ENCODE results near the gene ACIN1. TPM values are rescaled to one million over a fixed set of nuclear protein-coding genes. Genes with fewer than 3 reads are reported as not detected.

Gene ACIN1
- total RNA-seq, 1 experiment from 2014 or later: 333 TPM

DNA sequence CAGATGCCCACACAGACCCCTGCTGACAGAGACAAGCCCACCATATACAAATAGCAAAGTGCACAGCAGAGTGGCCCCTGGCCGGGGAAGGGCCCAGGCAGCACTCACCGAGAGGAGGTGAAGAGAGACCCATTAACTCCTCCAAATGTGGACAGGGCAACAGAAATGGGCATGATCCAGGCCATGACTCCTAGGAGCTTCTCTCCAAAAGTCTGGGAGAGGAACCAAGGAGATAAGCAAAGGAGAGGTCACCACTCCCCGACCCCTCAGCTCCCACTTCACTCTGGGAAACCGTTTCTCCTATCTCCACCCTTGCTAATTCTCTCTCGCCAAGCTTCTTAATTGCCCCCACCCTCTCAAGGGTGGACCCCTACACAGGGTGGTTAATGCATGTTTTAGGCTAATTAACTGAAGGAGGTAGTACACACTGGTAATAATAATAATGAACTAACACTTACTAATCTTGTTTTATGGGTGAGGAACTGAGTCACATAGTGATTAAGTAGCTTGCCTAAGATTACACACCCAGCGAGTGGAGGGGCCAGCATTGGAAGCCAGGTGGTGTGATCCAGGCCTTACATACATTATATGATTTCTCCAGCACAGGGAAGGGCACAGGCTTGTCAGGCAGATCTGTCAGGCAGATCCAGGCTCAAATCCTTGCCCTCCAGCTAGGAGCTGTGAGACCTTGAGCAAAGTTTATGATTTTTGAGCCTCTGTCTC is 43.0 kb upstream of the ACIN1 start:
- no peaks in the 10 kb centered on the region for H3K4me1 ChIP-seq (ENCODE audit: insufficient read depth, low read length)
- H3K56ac ChIP-seq (ENCODE audit: insufficient read length, low read depth, low read length): no peak overlapping the region
- H3K4me2 ChIP-seq (ENCODE audit: insufficient read depth, insufficient read length, low read length): no peak overlapping the region
- no peak for DNase-seq
- H3K4ac ChIP-seq (ENCODE audit: low read depth, low read length): no peak overlapping the region
- H3K79me1 ChIP-seq (ENCODE audit: insufficient read depth, low read depth, low read length, poor library complexity, severe bottlenecking): no peaks in the 10 kb centered on the region
- H3K4me1 Mint-ChIP-seq: no peaks in the 10 kb centered on the region
- no CpG with 5 or more reads among the region's 6 CpGs for WGBS (ENCODE audit: extremely low coverage, insufficient read length, low lambda C conversion rate)
- H2BK20ac ChIP-seq (ENCODE audit: low read depth, low read length, poor library complexity, severe bottlenecking): no peak overlapping the region
- no peak overlapping the region for H2BK15ac ChIP-seq (ENCODE audit: low read depth, low read length)
- no peak overlapping the region for H3K4me3 Mint-ChIP-seq
- H2BK12ac ChIP-seq (ENCODE audit: insufficient read length, low read depth, low read length): no peak overlapping the region
- no peak overlapping the region for H2AFZ ChIP-seq (ENCODE audit: low read length)
- peaks cover 36 to 55% (median 50%) of the 10 kb centered on the region in 3 experiments; a peak in 6 of 7 replicates for H3K36me3 Mint-ChIP-seq (ENCODE audit: insufficient read depth in 1 of 3, low read depth in 3 of 3)
- H3K27ac ChIP-seq (ENCODE audit: insufficient read length, low read depth, low read length): no peak overlapping the region
- no peaks in the 10 kb centered on the region for H3K9me3 Mint-ChIP-seq
- H3K9ac ChIP-seq (ENCODE audit: extremely low read depth, insufficient read length, low read length): no peak overlapping the region
- no peak overlapping the region for H3K23ac ChIP-seq (ENCODE audit: insufficient read length, low read depth, low read length)
- no peak for TF ChIP-seq CTCF (conservative IDR thresholded peaks at IDR 0.05)
- H3T11ph ChIP-seq (ENCODE audit: low read length): no peak overlapping the region
- peak overlapping the region in 1 of 3 experiments; percentile 57; a peak in 2 of 7 replicates for H3K27ac Mint-ChIP-seq
- H3K27me3 Mint-ChIP-seq (ENCODE audit: low read depth): no peaks in the 10 kb centered on the region
- no peak overlapping the region for H2BK120ac ChIP-seq (ENCODE audit: low read depth, low read length, poor library complexity, severe bottlenecking)
- no peaks in the 10 kb centered on the region for H3K9me3 ChIP-seq (ENCODE audit: control insufficient read depth, low read depth, low read length)
- H4K8ac ChIP-seq (replicated peaks; ENCODE audit: insufficient read length, low read depth, low read length): no peak overlapping the region
- no peak overlapping the region for H3K14ac ChIP-seq (ENCODE audit: insufficient read depth, low read length)
- H3K79me2 ChIP-seq (ENCODE audit: insufficient read depth, low read length): no peaks in the 10 kb centered on the region
- no peak overlapping the region for H3K18ac ChIP-seq (ENCODE audit: insufficient read length, low read depth, low read length)
- no peak overlapping the region for H2BK5ac ChIP-seq (ENCODE audit: insufficient read length, low read length)
- no peaks in the 10 kb centered on the region for H3K27me3 ChIP-seq (ENCODE audit: insufficient read depth, low read length)
- no peak overlapping the region for H4K91ac ChIP-seq (ENCODE audit: insufficient read length, low read depth, low read length)
- H4K5ac ChIP-seq (ENCODE audit: insufficient read length, low read depth, low read length): no peak overlapping the region
- no peak overlapping the region for H2AK5ac ChIP-seq (ENCODE audit: insufficient read length, low read length)
- no peaks in the 10 kb centered on the region for H4K20me1 ChIP-seq (ENCODE audit: control insufficient read depth, insufficient read depth, insufficient read length)
- H3K23me2 ChIP-seq (ENCODE audit: insufficient read length, low read depth, low read length, poor library complexity, severe bottlenecking): no peaks in the 10 kb centered on the region
